Esophagus squamous epithelium (tissue), 4 donors: ENCODE data around the gene SYTL2.

Experiments used
- CTCF ChIP-seq, 6 experiments: fragments of 450-650 bp in 4 of 6; fragments of 200-600 bp in 2 of 6; sonication (generic) in 2 of 6; IDR thresholded peaks; one replicate each; pipeline ENCODE4 v1.5.1; 2016 to 2019; ENCODE audit warnings: antibody characterized with exemption in 6 of 6, mild to moderate bottlenecking in 4 of 6, moderate library complexity in 4 of 6
- POLR2A ChIP-seq, 4 donors: fragments of 450-650 bp; IDR thresholded peaks; one replicate each; pipeline ENCODE4 v1.6.1; 2017; ENCODE audit warnings: antibody characterized with exemption in 4 of 4, mild to moderate bottlenecking in 4 of 4, moderate library complexity in 3 of 4

- TF ChIP-seq CTCF (IDR thresholded peaks at IDR 0.05) (no peak), POLR2A (IDR thresholded peaks at IDR 0.05) (no peak)
Measured at GRCh38 chr11:85771568-85771967, 39.4 kb downstream of the SYTL2 start.
